Rectal smooth muscle tissue (tissue), 1 donor: ENCODE measurements around the gene LYPD3.
A peak's percentile ranks its signal among the peaks of the same experiment; 100 is the strongest.

ENCODE experiments used
- H3K27ac ChIP-seq: one replicate; pipeline ENCODE4 v1.7.0; 2013; ENCODE audit warnings: low read depth, low read length, inconsistent platforms
- H3K27me3 ChIP-seq: one replicate; pipeline ENCODE4 v1.7.0; 2013; ENCODE audit warnings: low read length; ENCODE audit not compliant: control insufficient read depth, insufficient read depth
- H3K36me3 ChIP-seq: one replicate; pipeline ENCODE4 v1.7.0; 2013; ENCODE audit warnings: low read length; ENCODE audit not compliant: control insufficient read depth, insufficient read depth
- H3K4me1 ChIP-seq: one replicate; pipeline ENCODE4 v1.7.0; 2013; ENCODE audit warnings: low read length; ENCODE audit not compliant: control insufficient read depth, insufficient read depth
- H3K4me3 ChIP-seq: one replicate; pipeline ENCODE4 v1.7.0; 2013; ENCODE audit warnings: low read length
- H3K9ac ChIP-seq: one replicate; pipeline ENCODE4 v1.7.0; 2013; ENCODE audit warnings: low read length

The LYPD3 gene

DNA sequence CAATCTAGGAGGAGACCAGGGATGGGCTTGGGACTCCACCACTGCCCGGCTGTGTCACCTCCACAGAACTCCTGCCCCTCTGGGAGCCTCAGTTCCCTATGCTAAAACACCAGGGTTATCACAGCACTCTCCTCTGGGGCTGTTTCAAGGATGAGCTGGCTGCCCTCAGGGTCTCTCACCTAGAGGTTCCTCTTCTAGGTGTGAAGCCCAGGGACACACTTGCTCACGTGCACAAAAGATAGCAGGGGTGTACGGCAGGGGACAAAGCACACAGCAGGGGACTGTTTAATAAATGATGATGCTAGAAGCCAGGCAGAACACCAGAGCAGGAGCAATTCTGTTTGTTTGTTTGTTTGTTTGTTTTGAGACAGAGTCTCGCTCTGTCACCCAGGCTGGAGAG is 16.8 kb upstream of the LYPD3 start:
- no peaks in the 10 kb centered on the region for H3K4me1 ChIP-seq
- H3K36me3 ChIP-seq, result peaks cover 2% of the 10 kb centered on the region

DNA sequence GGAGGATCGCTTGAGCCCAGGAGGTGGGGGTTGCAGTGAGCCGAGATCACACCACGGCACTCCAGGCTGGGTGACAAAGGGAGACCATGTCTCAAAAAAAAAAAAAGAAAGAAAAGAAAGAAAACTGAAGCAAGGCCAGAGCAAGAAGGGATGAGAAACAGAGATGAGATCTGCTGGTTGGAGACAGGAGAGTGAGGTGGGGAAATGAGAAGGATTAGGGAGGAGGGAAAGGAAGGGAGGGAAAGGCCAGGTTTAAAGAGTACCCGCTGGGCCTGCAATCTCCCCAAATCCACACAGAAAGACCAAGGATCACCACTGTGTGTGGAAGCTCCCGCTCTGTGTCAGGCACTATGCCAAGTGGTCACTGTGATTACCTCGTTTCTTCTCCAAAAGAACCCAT is 16.3 kb upstream of the LYPD3 start:
- H3K27me3 ChIP-seq, result no peaks in the 10 kb centered on the region
- peaks cover 2% of the 10 kb centered on the region for H3K36me3 ChIP-seq

More for the DNA sequence above, 16.8 kb upstream of the LYPD3 start:
- Histone ChIP-seq H3K27ac (no peak overlapping the region), H3K9ac (no peak overlapping the region), H3K27me3 (no peaks in the 10 kb centered on the region), H3K4me3 (no peak overlapping the region)

DNA sequence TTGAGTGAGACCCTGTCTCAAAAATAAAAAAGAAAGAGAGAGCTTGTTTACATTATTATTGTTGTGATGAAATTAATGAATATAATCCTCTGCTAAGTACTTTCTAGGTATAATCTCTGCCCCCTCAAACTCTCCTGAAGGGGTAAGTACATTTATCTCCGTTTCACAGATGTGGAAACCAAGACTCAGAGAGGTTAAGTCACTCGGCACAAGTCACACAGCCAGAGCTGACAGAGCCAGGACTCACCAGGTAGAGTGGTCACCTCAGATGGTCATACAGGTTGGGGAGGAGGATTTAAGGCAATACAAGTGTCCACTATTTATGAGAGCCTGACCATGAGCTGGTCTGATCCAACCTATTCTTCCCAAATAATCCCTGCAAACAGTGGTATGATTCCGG is 15.2 kb upstream of the LYPD3 start:
- H3K9ac ChIP-seq, result no peak overlapping the region
- no peak overlapping the region for H3K27ac ChIP-seq
- H3K36me3 ChIP-seq, result peaks cover 2% of the 10 kb centered on the region
- H3K4me1 ChIP-seq, result no peaks in the 10 kb centered on the region
- no peaks in the 10 kb centered on the region for H3K27me3 ChIP-seq
- H3K4me3 ChIP-seq, result no peak overlapping the region

More for the DNA sequence above, 16.3 kb upstream of the LYPD3 start:
- H3K4me3 ChIP-seq, result no peak overlapping the region
- H3K27ac ChIP-seq, result no peak overlapping the region
- H3K9ac ChIP-seq, result no peak overlapping the region
- H3K4me1 ChIP-seq, result no peaks in the 10 kb centered on the region

DNA sequence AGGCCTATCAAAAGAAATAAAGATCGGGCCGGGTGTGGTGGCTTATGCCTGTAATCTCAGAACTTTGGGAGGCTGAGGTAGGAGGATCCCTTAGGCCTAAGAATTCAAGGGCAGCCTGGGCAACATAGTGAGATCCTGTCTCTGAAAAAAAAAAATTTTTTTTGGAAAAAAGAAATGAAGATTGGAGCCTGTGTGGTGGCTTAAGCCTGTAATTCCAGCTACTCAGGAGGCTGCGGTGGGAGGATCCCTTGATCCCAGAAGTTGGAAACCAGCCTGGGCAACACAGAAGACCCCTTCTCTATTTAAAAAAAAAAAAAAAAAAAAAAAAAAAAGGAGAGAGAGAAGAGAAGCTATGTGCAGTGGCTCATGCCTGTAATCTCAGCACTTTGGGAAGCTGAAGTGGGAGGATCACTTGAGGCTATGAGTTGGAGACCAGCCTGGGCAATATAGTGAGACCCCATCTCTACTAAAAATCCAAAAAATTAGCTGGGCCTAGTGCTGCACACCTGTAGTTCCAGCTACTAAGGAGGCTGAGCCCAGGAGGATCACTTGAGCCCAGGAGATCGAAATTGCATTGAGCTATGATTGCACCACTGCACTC is 14.7 kb upstream of the LYPD3 start:
- H3K4me3 ChIP-seq, result no peak overlapping the region
- H3K36me3 ChIP-seq, result peaks cover 2% of the 10 kb centered on the region
- no peak overlapping the region for H3K9ac ChIP-seq
- H3K27ac ChIP-seq, result no peak overlapping the region
- H3K4me1 ChIP-seq, result no peaks in the 10 kb centered on the region
- no peaks in the 10 kb centered on the region for H3K27me3 ChIP-seq

DNA sequence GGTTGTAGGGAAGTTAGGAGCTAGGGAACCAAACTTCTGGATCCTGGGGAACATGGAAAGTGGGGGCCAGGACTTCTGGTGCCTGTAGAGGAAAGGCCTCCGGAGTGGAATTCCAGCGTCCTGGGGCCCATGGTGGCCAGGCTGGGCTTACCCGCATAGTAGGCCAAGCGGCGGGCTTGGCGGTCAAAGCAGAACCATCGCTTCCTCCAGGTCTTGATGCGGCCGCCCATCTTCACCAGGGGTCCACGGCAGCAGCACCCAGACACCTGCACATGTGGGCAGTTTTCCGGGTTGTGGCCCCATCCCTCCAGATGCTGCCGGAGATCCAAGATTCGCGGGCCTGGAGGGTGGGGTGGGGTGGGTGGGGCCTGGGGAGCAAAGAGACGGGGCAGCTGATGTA is 13.8 kb upstream of the LYPD3 start:
- peaks cover 2% of the 10 kb centered on the region for H3K36me3 ChIP-seq

DNA sequence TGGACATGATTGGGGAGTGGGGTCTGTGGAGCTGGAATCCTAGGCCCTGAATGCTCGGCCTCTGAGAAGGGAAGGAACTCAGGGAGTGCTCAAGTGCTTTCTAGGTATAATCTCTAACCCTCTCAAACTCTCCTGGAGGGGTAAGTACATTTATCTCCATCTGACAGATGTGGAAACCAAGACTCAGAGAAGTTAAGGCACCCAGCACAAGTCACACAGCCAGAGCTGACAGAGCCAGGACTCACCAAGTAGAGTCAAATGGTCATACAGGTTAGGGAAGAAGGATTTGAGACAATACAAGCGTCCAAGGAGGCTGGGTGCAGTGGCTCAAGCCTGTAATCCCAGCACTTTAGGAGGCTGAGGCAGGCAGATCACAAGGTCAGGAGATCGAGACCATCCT is 12.9 kb upstream of the LYPD3 start:
- Histone ChIP-seq H3K9ac (no peak overlapping the region), H3K36me3 (peaks cover 2% of the 10 kb centered on the region), H3K4me3 (no peak overlapping the region), H3K27ac (no peak overlapping the region), H3K4me1 (peaks cover 3% of the 10 kb centered on the region), H3K27me3 (no peaks in the 10 kb centered on the region)

More for the DNA sequence above, 13.8 kb upstream of the LYPD3 start:
- no peak overlapping the region for H3K9ac ChIP-seq
- no peak overlapping the region for H3K4me3 ChIP-seq
- no peak overlapping the region for H3K27ac ChIP-seq
- peaks cover 3% of the 10 kb centered on the region for H3K4me1 ChIP-seq
- H3K27me3 ChIP-seq, result no peaks in the 10 kb centered on the region

DNA sequence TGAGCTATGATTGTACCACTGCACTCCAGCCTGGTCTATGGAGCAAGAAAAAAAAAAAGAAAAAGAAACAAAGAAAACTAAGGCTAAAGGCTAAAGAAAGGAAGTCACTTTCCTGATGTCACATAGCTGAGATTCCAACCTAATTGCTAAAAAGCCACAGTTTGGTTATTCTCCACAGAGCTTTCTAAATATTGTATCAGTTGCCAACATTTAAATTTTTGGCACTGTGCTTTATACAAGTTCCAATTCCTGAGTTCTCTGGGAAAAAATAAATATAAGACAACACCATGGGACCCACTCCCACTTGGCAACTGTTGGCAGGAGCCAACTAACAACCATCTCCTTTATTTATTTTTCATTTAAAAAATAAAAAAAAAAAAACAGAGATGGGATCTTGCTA is 11.2 kb upstream of the LYPD3 start:
- Histone ChIP-seq H3K4me1 (peaks cover 3% of the 10 kb centered on the region), H3K27ac (no peak overlapping the region), H3K4me3 (no peak overlapping the region), H3K36me3 (peaks cover 2% of the 10 kb centered on the region), H3K9ac (no peak overlapping the region), H3K27me3 (no peaks in the 10 kb centered on the region)

DNA sequence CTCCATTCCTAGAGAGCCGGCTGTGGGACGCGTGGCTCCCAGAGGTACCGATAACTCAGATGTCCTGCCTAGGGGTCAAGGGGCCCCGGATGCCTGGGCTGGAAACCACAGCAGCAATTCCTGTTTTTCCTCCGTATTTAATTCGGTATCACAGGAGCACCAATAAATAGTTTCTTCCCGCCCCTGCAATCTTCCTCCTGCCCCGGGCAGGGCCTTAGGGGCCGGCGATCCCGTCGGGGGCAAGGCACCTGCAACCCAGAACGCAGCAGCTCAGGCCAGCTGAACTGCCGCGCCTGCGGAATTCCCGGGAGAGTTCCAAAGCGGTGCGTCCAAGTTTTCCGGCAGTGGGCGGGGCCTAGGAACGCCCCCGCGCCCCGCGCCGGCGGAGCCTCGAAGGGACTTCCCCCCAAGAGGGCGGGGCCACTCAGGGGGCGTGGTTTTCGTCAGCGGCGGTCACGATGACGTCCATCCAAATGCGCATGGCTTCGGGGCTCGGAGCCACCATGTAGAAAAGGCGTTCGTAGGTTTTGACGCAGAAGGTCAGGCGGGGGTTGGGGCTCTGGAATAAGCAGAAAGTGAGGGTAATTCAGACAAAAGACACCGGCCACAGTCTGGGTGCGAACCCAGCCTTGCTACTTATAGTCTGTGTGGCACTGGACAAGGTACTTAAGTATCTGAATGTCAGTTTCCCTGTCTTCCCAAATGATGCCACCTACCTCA is 9.7 kb upstream of the LYPD3 start:
- Histone ChIP-seq H3K9ac (peak overlapping the region; percentile 26), H3K27me3 (no peaks in the 10 kb centered on the region), H3K27ac (peak overlapping the region; percentile 80), H3K4me3 (peak overlapping the region; percentile 69), H3K4me1 (peaks cover 3% of the 10 kb centered on the region), H3K36me3 (peaks cover 2% of the 10 kb centered on the region)

DNA sequence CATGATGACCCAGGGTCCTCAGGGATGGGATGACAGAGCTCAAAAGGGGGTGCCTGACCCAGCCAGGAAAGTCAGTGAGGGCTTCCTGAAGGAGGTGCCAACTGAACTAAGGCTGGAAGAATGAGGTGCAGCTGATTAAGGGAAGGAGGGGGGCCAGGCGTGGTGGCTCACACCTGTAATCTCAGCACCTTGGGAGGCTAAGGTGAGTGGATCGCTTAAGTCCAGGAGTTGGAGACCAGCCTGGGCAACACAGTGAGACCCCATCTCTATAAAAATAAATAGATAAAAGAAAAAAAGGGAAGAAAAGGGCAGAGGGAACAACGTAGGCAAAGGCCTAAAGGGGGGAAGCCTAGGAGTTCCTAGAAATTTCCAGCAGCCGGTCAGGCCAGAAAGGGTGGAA is 9.1 kb upstream of the LYPD3 start:
- Histone ChIP-seq H3K27me3 (no peaks in the 10 kb centered on the region), H3K4me1 (peaks cover 3% of the 10 kb centered on the region), H3K9ac (peak overlapping the region; percentile 26), H3K36me3 (peaks cover 2% of the 10 kb centered on the region), H3K27ac (peak overlapping the region; percentile 62), H3K4me3 (no peak overlapping the region)

DNA sequence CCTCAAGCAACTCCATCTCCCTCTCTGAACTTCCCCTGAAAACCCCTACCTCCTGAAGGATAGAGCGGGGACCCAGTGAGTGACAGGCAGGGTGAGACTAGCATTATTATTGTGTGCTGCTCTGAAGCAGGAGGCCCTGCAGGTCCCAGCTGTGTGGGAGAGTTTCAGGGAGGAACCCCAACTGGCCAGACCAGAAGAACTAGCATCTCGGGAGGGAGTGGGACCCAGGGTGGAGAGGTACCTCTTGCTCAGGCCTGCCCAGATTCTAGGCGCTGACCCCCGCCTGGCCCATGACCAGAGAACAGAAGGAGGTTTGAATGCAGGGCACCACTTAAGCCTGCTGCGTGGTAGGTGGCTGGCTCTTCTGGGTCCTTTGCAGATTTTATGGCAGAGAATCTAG is 5.7 kb upstream of the LYPD3 start:
- Histone ChIP-seq H3K36me3 (no peaks in the 10 kb centered on the region), H3K4me3 (no peak overlapping the region), H3K27me3 (no peaks in the 10 kb centered on the region), H3K27ac (no peak overlapping the region), H3K9ac (no peak overlapping the region), H3K4me1 (peaks cover 3% of the 10 kb centered on the region)

DNA sequence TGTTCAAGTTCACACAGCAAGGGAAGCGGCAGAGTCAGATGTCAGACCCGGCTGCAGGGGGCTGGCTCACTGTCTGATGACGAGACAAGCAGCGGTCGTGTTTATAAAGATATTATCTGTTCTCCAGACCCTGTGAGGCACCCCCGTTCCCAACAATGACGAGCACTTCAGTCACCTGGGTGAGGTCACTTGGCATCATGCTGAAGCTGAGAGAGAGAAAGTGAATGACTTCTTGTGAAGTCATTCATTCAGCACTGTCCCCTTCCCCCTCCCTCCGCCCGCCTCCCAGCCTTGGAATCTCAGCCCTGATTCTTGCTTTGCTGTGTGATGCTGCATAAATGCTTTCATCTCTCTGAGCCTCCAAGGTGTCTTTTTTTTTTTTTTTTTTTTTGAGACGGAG is 4.9 kb upstream of the LYPD3 start:
- no peak overlapping the region for H3K9ac ChIP-seq
- H3K27me3 ChIP-seq, result no peaks in the 10 kb centered on the region
- peaks cover 3% of the 10 kb centered on the region for H3K4me1 ChIP-seq
- H3K36me3 ChIP-seq, result no peaks in the 10 kb centered on the region
- H3K4me3 ChIP-seq, result no peak overlapping the region
- no peak overlapping the region for H3K27ac ChIP-seq

DNA sequence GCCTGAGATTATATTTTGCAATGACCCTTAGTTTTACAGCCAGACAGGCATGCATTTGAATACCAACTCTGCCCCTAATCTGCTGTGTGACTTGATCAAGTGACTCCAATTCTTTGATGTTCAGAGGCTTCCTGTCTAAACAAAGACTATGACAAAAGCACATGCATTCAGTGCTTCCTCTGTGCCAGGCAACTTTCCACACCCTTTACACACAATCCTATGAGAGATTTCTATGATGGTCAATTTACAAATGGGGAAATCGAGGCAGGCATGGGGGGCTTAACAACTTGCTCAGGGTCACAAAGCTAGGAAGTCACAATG is 3.7 kb upstream of the LYPD3 start:
- H3K4me3 ChIP-seq, result no peak overlapping the region
- peaks cover 5% of the 10 kb centered on the region for H3K4me1 ChIP-seq
- H3K9ac ChIP-seq, result no peak overlapping the region
- no peaks in the 10 kb centered on the region for H3K36me3 ChIP-seq
- H3K27me3 ChIP-seq, result no peaks in the 10 kb centered on the region
- no peak overlapping the region for H3K27ac ChIP-seq
